Skeletal muscle satellite cell (primary cell): ENCODE results near the gene ICAM5.

Source experiments
- H3K27me3 ChIP-seq: 2 replicates; pipeline ENCODE4 v1.7.0; 2013; ENCODE audit warnings: low read length; ENCODE audit not compliant: control insufficient read depth, insufficient read depth
- H3K36me3 ChIP-seq: 2 replicates; pipeline ENCODE4 v1.7.0; 2013; ENCODE audit warnings: mild to moderate bottlenecking, control low read depth, low read length; ENCODE audit not compliant: insufficient read depth
- H3K4me1 ChIP-seq: 2 replicates; pipeline ENCODE4 v1.7.0; 2013; ENCODE audit warnings: low read length; ENCODE audit not compliant: control insufficient read depth, insufficient read depth
- H3K4me2 ChIP-seq: 2 replicates; pipeline ENCODE4 v1.7.0; 2013; ENCODE audit warnings: mild to moderate bottlenecking, low read length
- H3K4me3 ChIP-seq: 2 replicates; pipeline ENCODE4 v1.7.0; 2013; ENCODE audit warnings: low read length
- H3K9ac ChIP-seq: 2 replicates; pipeline ENCODE4 v1.7.0; 2013; ENCODE audit warnings: mild to moderate bottlenecking, low read depth, low read length, moderate library complexity
- H3K9me3 ChIP-seq: replicated peaks from 2 replicates; pipeline ENCODE4 v1.7.0; 2013; ENCODE audit warnings: mild to moderate bottlenecking, control low read depth, low read length

The ICAM5 gene

DNA sequence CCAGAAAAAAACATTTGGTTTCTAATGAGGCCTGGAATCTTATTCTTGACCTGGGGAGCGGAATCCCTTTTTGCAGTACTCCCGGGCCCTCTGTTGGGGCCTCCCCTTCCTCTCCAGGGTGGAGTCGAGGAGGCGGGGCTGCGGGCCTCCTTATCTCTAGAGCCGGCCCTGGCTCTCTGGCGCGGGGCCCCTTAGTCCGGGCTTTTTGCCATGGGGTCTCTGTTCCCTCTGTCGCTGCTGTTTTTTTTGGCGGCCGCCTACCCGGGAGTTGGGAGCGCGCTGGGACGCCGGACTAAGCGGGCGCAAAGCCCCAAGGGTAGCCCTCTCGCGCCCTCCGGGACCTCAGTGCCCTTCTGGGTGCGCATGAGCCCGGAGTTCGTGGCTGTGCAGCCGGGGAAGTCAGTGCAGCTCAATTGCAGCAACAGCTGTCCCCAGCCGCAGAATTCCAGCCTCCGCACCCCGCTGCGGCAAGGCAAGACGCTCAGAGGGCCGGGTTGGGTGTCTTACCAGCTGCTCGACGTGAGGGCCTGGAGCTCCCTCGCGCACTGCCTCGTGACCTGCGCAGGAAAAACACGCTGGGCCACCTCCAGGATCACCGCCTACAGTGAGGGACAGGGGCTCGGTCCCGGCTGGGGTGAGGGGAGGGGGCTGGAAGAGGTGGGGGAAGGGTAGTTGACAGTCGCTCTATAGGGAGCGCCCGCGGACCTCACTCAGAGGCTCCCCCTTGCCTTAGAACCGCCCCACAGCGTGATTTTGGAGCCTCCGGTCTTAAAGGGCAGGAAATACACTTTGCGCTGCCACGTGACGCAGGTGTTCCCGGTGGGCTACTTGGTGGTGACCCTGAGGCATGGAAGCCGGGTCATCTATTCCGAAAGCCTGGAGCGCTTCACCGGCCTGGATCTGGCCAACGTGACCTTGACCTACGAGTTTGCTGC is 2.7 kb upstream of the ICAM5 start, which contains the start of gene ICAM4:
TSS of gene ICAM4 (plus strand) at position 153 of the 935 bp plus-strand sequence. CDS start at position 211, 58 bp downstream.
- Histone ChIP-seq H3K4me3 (no peak within 1 kb of the TSS), H3K9ac (no peak within 1 kb of the TSS), H3K4me1 (peaks cover 33% of the 10 kb centered on the region), H3K4me2 (no peak within 1 kb of the TSS), H3K36me3 (no peaks in the 10 kb centered on the region), H3K9me3 (no peaks in the 10 kb centered on the region), H3K27me3 (peaks cover 47% of the 10 kb centered on the region)

DNA sequence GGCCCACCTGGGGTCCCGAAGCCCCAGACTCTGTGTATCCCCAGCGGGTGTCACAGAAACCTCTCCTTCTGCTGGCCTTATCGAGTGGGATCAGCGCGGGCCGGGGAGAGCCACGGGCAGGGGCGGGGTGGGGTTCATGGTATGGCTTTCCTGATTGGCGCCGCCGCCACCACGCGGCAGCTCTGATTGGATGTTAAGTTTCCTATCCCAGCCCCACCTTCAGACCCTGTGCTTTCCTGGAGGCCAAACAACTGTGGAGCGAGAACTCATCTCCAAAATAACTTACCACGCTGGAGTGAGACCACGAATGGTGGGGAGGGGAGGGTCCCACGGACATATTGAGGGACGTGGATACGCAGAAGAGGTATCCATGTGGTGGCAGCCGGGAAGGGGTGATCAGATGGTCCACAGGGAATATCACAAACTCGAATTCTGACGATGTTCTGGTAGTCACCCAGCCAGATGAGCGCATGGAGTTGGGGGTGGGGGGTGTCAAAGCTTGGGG is 1.0 kb upstream of the ICAM5 start:
- H3K4me3 ChIP-seq, result peak overlapping the region; percentile 36
- H3K9me3 ChIP-seq, result no peaks in the 10 kb centered on the region
- peaks cover 64% of the 10 kb centered on the region for H3K27me3 ChIP-seq
- no peak overlapping the region for H3K9ac ChIP-seq
- peak overlapping the region; percentile 93 for H3K4me2 ChIP-seq
- H3K4me1 ChIP-seq, result peaks cover 39% of the 10 kb centered on the region
- no peaks in the 10 kb centered on the region for H3K36me3 ChIP-seq

DNA sequence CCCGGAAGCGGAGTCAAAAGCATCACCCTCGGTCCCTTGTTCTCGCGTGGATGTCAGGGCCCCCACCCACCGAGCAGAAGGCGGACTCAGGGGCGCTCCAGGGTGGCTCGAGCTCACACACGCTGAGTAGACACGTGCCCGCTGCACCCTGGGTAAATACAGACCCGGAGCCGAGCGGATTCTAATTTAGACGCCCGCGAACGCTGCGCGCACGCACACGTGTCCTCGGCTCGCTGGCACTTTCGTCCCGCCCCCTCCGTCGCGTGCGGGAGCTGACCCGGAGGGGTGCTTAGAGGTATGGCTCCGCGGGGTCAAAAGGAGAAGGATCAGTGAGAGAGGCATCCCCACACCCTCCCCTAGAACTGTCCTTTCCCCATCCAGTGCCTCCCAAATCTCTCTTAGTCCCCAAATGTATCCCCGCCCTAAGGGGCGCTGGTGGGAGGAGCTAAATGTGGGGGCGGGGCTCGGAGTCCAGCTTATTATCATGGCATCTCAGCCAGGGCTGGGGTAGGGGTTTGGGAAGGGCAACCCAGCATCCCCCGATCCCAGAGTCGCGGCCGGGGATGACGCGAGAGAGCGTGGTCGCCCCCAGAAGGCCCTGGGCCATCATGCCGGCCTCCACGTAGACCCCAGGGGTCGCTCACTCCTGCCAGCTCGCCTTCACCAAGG is 451 bp upstream of the ICAM5 start:
- Histone ChIP-seq H3K27me3 (peaks cover 70% of the 10 kb centered on the region), H3K4me1 (peaks cover 39% of the 10 kb centered on the region), H3K4me3 (peak overlapping the region; percentile 36), H3K36me3 (no peaks in the 10 kb centered on the region), H3K9me3 (no peaks in the 10 kb centered on the region), H3K9ac (no peak overlapping the region), H3K4me2 (peak overlapping the region; percentile 93)

- Histone ChIP-seq H3K4me2 (peak overlapping the region; percentile 93), H3K36me3 (no peaks in the 10 kb centered on the region), H3K4me3 (peak overlapping the region; percentile 68), H3K4me1 (peaks cover 43% of the 10 kb centered on the region), H3K9ac (no peak overlapping the region), H3K27me3 (peaks cover 80% of the 10 kb centered on the region), H3K9me3 (no peaks in the 10 kb centered on the region)
Measured at GRCh38 chr19:10290357-10290875, 664 bp downstream of the ICAM5 start.

- Histone ChIP-seq H3K9me3 (no peaks in the 10 kb centered on the region), H3K4me1 (peaks cover 49% of the 10 kb centered on the region)
Measured at GRCh38 chr19:10290876-10291553, 1.3 kb downstream of the ICAM5 start.

GRCh38 chr19:10291554-10292205 is 1.9 kb downstream of the ICAM5 start:
- Histone ChIP-seq H3K9ac (peak overlapping the region; percentile 11), H3K9me3 (no peaks in the 10 kb centered on the region), H3K4me1 (peaks cover 52% of the 10 kb centered on the region), H3K36me3 (no peaks in the 10 kb centered on the region), H3K4me3 (peak overlapping the region; percentile 68), H3K27me3 (peaks cover 92% of the 10 kb centered on the region), H3K4me2 (peak overlapping the region; percentile 93)

More at GRCh38 chr19:10290876-10291553, 1.3 kb downstream of the ICAM5 start:
- Histone ChIP-seq H3K9ac (peak overlapping the region; percentile 11), H3K36me3 (no peaks in the 10 kb centered on the region), H3K27me3 (peaks cover 86% of the 10 kb centered on the region), H3K4me2 (peak overlapping the region; percentile 93), H3K4me3 (peak overlapping the region; percentile 68)

DNA sequence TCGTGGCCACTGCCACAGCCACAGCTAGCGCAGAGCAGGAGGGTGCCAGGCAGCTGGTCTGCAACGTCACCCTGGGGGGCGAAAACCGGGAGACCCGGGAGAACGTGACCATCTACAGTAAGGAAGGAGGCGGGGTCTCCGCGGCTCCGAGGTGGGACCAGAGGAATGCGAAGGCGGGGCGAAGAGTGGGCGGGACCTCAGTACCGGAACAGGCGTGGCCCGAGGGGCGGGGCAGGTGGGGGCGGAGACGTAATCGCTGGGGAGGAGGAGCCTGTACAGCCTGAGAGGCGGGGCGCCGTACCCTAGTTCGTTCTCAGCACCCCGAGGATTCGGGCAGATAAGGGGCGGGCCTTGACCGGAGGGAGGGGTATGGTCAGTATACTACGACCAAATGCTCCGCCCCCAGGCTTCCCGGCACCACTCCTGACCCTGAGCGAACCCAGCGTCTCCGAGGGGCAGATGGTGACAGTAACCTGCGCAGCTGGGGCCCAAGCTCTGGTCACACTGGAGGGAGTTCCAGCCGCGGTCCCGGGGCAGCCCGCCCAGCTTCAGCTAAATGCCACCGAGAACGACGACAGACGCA is 2.5 kb downstream of the ICAM5 start:
- no peaks in the 10 kb centered on the region for H3K9me3 ChIP-seq
- peak overlapping the region; percentile 68 for H3K4me3 ChIP-seq
- no peaks in the 10 kb centered on the region for H3K36me3 ChIP-seq
- peaks cover 92% of the 10 kb centered on the region for H3K27me3 ChIP-seq
- no peak overlapping the region for H3K9ac ChIP-seq
- H3K4me1 ChIP-seq, result peaks cover 52% of the 10 kb centered on the region
- peak overlapping the region; percentile 93 for H3K4me2 ChIP-seq

DNA sequence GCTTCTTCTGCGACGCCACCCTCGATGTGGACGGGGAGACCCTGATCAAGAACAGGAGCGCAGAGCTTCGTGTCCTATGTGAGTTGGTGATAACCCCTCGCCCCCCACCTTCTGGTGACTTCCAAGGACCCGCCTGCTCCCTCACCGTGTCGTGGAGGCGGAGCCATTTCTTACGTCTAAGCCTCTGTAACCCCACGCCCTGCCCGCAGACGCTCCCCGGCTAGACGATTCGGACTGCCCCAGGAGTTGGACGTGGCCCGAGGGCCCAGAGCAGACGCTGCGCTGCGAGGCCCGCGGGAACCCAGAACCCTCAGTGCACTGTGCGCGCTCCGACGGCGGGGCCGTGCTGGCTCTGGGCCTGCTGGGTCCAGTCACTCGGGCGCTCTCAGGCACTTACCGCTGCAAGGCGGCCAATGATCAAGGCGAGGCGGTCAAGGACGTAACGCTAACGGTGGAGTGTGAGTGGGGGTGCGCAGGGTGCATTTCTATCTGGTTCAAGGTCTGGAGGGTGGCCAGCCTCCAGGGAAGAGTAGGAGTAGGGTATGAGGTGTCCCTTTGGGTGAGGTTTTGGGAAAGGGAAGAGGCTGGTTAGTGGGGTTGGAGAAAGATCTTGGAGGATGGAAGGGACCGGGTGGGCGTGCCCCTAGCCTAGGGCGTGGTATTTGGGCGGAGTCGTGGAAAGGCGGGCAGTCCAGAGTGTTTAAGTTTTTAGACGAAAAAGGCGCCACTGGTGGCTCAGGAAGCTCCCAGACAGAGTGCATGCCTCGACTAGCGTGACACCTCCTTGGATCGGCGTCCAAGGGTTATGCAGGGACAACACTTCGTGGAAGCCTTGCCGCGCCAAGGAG is 3.3 kb downstream of the ICAM5 start:
- no peak overlapping the region for H3K9ac ChIP-seq
- no peaks in the 10 kb centered on the region for H3K36me3 ChIP-seq
- peaks cover 52% of the 10 kb centered on the region for H3K4me1 ChIP-seq
- peak overlapping the region; percentile 93 for H3K4me2 ChIP-seq
- peaks cover 84% of the 10 kb centered on the region for H3K27me3 ChIP-seq
- H3K9me3 ChIP-seq, result no peaks in the 10 kb centered on the region
- peak overlapping the region; percentile 68 for H3K4me3 ChIP-seq

DNA sequence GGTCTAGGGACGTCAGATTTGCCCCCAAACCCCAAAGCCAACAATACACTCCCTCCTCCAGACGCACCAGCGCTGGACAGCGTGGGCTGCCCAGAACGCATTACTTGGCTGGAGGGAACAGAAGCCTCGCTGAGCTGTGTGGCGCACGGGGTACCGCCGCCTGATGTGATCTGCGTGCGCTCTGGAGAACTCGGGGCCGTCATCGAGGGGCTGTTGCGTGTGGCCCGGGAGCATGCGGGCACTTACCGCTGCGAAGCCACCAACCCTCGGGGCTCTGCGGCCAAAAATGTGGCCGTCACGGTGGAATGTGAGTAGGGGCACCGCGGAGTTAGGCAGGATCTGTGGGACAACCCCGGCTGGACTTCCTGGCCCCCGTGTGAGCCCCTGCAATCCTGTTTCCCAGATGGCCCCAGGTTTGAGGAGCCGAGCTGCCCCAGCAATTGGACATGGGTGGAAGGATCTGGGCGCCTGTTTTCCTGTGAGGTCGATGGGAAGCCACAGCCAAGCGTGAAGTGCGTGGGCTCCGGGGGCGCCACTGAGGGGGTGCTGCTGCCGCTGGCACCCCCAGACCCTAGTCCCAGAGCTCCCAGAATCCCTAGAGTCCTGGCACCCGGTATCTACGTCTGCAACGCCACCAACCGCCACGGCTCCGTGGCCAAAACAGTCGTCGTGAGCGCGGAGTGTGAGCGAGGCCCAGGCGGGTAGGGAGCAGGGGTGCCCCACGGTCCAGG is 4.0 kb downstream of the ICAM5 start:
- Histone ChIP-seq H3K9ac (no peak overlapping the region), H3K27me3 (peaks cover 76% of the 10 kb centered on the region), H3K4me3 (no peak overlapping the region), H3K9me3 (no peaks in the 10 kb centered on the region), H3K4me2 (no peak overlapping the region), H3K36me3 (no peaks in the 10 kb centered on the region), H3K4me1 (peaks cover 50% of the 10 kb centered on the region)
